MCF 10A (cell line): Measurements from ENCODE around the gene SLC26A9. TPM values are rescaled to one million over a fixed set of nuclear protein-coding genes. Genes with fewer than 3 reads are reported as not detected.

Source experiments
- BruUV-seq: library from RNA; stranded (reverse); fragments of 400-500 nt; replicated peaks from 2 replicates; lab custom pipeline; 2021; lab: Mats Ljungman, UMichigan
- CTCF ChIA-PET: fragments of 300-600 bp; sonication (Branson Sonifier 250); formaldehyde crosslinking; extraction: SDS; loops from one replicate; lab custom pipeline; 2021; ENCODE audit warnings: antibody characterized with exemption, inconsistent platforms; lab: Yijun Ruan, JAX
- POLR2A ChIA-PET: fragments of 300-600, 350-650 bp; sonication (Branson Sonifier 250); formaldehyde crosslinking; extraction: SDS; loops from one replicate; lab custom pipeline; 2020; ENCODE audit warnings: antibody characterized with exemption, inconsistent platforms; lab: Yijun Ruan, JAX
- DNase-seq: peaks from one replicate; pipeline ENCODE4 v3.0.0-alpha.2; 2018; ENCODE audit not compliant: unreplicated experiment
- H3K27ac Mint-ChIP-seq: one replicate; pipeline ENCODE4 v1.8.0; 2022; ENCODE audit warnings: mild to moderate bottlenecking, low read depth, mixed read lengths; ENCODE audit not compliant: unreplicated experiment
- H3K27me3 Mint-ChIP-seq: one replicate; pipeline ENCODE4 v1.8.0; 2022; ENCODE audit warnings: mixed read lengths; ENCODE audit not compliant: insufficient read depth, unreplicated experiment
- H3K36me3 Mint-ChIP-seq: one replicate; pipeline ENCODE4 v1.8.0; 2022; ENCODE audit warnings: mild to moderate bottlenecking, moderate library complexity, mixed read lengths; ENCODE audit not compliant: insufficient read depth, unreplicated experiment
- H3K4me1 Mint-ChIP-seq: one replicate; pipeline ENCODE4 v1.8.0; 2022; ENCODE audit warnings: mixed read lengths; ENCODE audit not compliant: insufficient read depth, unreplicated experiment
- H3K4me3 Mint-ChIP-seq: one replicate; pipeline ENCODE4 v1.8.0; 2022; ENCODE audit warnings: mild to moderate bottlenecking, moderate library complexity, mixed read lengths; ENCODE audit not compliant: unreplicated experiment
- H3K9me3 Mint-ChIP-seq: one replicate; pipeline ENCODE4 v1.8.0; 2022; ENCODE audit warnings: mixed read lengths; ENCODE audit not compliant: unreplicated experiment
- intact Hi-C: fragments of 100-400 bp; cut with micrococcal nuclease; formaldehyde crosslinking; loops from 2 replicates; pipeline ENCODE4 v1.14.1; 2022
- total RNA-seq: library from RNA; stranded (reverse); gene quantifications from 2 replicates; pipeline ENCODE4 v1.2.3, GENCODE V29; 2022
- TF ChIP-seq, protein P1 (sequence below): fragments of 200-600 bp; IDR thresholded peaks from one replicate; pipeline ENCODE4 v1.8.0; 2022; ENCODE audit warnings: antibody characterized with exemption, mild to moderate bottlenecking; ENCODE audit not compliant: unreplicated experiment

The SLC26A9 gene
- total RNA-seq, 1 experiment from 2014 or later = not detected

DNA sequence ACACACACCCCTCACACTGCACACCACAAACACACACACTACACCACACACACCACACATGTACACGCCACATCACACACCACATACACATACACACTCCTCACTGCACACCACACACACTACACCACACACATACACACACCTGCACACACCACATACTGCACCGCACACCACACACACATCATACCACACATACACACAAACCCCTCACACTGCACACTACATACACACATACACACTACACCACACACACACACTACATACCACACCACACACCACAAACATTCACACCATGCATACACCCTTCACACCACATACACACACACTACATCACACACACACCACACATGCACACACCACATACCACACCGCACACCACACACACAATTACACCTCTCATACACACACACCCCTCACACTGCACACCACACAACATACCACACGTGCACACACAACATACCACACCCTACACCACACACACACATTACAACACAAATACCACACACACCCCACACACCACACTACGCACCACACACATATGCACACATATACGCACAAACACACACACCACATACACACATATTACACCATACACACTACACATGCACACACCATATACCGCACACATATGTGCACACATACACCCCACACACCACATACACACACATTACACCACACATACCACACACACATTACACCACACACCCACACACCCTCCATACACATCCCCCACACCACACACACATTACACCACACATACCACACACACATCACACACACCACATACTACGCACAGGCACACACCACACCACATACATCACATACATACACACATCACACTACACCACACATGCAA lies 30.3 kb upstream of the SLC26A9 start:
- intact Hi-C loops = no loop called here

DNA sequence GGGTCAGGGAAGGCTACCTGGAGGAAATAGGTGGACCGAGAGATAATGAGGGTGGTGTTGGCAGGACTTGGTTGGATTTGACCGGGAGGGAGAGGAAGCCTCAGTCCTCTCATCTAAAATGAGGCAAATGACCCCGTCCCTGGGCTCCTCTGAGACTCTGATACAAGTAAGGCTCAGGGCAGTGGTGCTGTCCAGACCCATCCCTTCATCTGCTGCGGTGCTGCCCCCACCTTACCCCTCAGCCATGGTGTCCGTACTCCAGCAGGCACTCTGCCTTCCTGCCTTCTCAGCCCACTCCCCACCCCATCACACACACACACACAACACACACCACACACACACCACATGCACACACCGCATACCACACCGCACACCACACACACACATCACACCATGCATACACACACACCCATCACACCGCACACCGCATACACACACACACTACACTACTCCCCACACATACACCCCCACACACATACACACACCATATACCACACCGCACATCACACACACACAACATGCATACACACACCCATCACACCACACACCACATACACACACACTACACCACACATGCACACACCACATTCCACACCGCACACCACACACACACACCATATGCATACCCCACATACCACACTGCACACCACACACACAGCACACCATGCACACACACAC lies 29.4 kb upstream of the SLC26A9 start:
- TF ChIP-seq, protein P1, sequence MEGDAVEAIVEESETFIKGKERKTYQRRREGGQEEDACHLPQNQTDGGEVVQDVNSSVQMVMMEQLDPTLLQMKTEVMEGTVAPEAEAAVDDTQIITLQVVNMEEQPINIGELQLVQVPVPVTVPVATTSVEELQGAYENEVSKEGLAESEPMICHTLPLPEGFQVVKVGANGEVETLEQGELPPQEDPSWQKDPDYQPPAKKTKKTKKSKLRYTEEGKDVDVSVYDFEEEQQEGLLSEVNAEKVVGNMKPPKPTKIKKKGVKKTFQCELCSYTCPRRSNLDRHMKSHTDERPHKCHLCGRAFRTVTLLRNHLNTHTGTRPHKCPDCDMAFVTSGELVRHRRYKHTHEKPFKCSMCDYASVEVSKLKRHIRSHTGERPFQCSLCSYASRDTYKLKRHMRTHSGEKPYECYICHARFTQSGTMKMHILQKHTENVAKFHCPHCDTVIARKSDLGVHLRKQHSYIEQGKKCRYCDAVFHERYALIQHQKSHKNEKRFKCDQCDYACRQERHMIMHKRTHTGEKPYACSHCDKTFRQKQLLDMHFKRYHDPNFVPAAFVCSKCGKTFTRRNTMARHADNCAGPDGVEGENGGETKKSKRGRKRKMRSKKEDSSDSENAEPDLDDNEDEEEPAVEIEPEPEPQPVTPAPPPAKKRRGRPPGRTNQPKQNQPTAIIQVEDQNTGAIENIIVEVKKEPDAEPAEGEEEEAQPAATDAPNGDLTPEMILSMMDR = no peak
- Mint-ChIP-seq H3K27ac (peak overlapping the region; percentile 3), H3K4me3 (no peak overlapping the region), H3K27me3 (peaks cover 14% of the 10 kb centered on the region), H3K9me3 (peaks cover 24% of the 10 kb centered on the region), H3K36me3 (peaks cover 10% of the 10 kb centered on the region), H3K4me1 (peaks cover 40% of the 10 kb centered on the region)
- POLR2A ChIA-PET = interaction anchor here (0.8 to 3.5 kb wide), 6 partner anchors 11 to 133 kb away, joined by 3 to 38 read pairs (median 3); no protein-coding TSS in a partner anchor
- intact Hi-C loops = no loop called here
- BruUV-seq = no TSS peak
- no peak for DNase-seq
- CTCF ChIA-PET = interaction anchor here (1.1 to 6.3 kb wide), 3 partner anchors 16 to 313 kb away, joined by 4 to 111 read pairs (median 14); no protein-coding TSS in a partner anchor

More for the DNA sequence above, 30.3 kb upstream of the SLC26A9 start:
- DNase-seq = no peak
- Mint-ChIP-seq H3K4me3 (no peak overlapping the region), H3K9me3 (peaks cover 24% of the 10 kb centered on the region), H3K4me1 (peaks cover 31% of the 10 kb centered on the region), H3K27ac (no peak overlapping the region), H3K27me3 (peaks cover 14% of the 10 kb centered on the region), H3K36me3 (peaks cover 5% of the 10 kb centered on the region)
- BruUV-seq = no TSS peak
- ChIA-PET CTCF (no interaction called here), POLR2A (no interaction called here)
- TF ChIP-seq, protein P1 = no peak

DNA sequence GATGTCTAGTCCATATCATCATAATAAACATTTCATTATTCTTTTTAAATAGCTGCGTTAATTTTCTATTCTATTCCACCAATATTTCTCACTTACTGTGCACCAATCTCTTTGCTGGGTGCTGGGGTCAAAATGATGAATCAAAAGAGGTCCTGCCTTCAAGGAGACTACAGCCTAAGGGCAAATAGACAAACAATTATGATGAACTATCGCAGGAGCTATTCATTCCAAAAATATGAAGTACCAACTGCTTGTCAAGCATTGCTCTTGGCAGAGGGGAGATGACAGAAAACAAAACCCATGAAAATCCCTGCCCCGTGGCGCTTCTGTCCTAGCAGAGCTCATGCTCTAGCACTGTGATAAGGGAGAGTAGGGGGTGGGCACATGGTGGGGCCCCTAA lies 28.8 kb upstream of the SLC26A9 start:
- no TSS peak for BruUV-seq
- Mint-ChIP-seq H3K27ac (no peak overlapping the region), H3K27me3 (peaks cover 14% of the 10 kb centered on the region), H3K4me3 (no peak overlapping the region), H3K36me3 (peaks cover 10% of the 10 kb centered on the region), H3K9me3 (peaks cover 24% of the 10 kb centered on the region), H3K4me1 (peaks cover 40% of the 10 kb centered on the region)
- ChIA-PET CTCF (interaction anchor here (0.9 to 6.3 kb wide), 7 partner anchors 13 to 313 kb away, joined by 4 to 111 read pairs (median 8); no protein-coding TSS in a partner anchor), POLR2A (interaction anchor here (0.8 to 3.5 kb wide), 8 partner anchors 10 to 133 kb away, joined by 3 to 38 read pairs (median 3); no protein-coding TSS in a partner anchor)
- no peak for DNase-seq
- intact Hi-C loops = no loop called here
- TF ChIP-seq, protein P1 = no peak
